ENCODE data around the gene ZNF324B.
A peak's percentile ranks its signal among the peaks of the same experiment; 100 is the strongest.
"Not testable (repeated sequence)": the region's sequence is repeated elsewhere in the genome, so short reads cannot be mapped to it uniquely, and the experiment has no call there.

Gene ZNF324B

GRCh38 chr19:58451358-58452101, at the start of gene ZNF324B:
TSS of gene ZNF324B (plus strand) at chr19:58451622. CDS start at chr19:58453702, 2,080 bp downstream.
- DNase-seq (ENCODE audit: low spot score) = peak; percentile 97

GRCh38 chr19:58401840-58402421, 49.5 kb upstream of the ZNF324B start:
- DNase-seq (ENCODE audit: low spot score) = no peak

- not testable (repeated sequence) for DNase-seq (ENCODE audit: low spot score)
Measured at GRCh38 chr19:58403920-58404478, 47.4 kb upstream of the ZNF324B start.

- DNase-seq (ENCODE audit: low spot score) = no peak
Measured at GRCh38 chr19:58406818-58407657, 44.4 kb upstream of the ZNF324B start.

- no peak for DNase-seq (ENCODE audit: low spot score)
Measured at GRCh38 chr19:58407658-58408151, 43.7 kb upstream of the ZNF324B start.

GRCh38 chr19:58408152-58409009, 43.0 kb upstream of the ZNF324B start, which contains the start of gene ZNF584:
TSS of gene ZNF584 (plus strand) at chr19:58408649. CDS start at chr19:58409148, 499 bp downstream.
- DNase-seq (ENCODE audit: low spot score) = peak; percentile 94

- DNase-seq (ENCODE audit: low spot score) = no peak
Measured at GRCh38 chr19:58409010-58409790, 42.2 kb upstream of the ZNF324B start.

- no peak for DNase-seq (ENCODE audit: low spot score)
Measured at GRCh38 chr19:58416604-58417003, 34.8 kb upstream of the ZNF324B start.

GRCh38 chr19:58417071-58417470, 34.4 kb upstream of the ZNF324B start:
- DNase-seq (ENCODE audit: low spot score) = no peak

GRCh38 chr19:58428617-58429016, 22.8 kb upstream of the ZNF324B start:
- no peak for DNase-seq (ENCODE audit: low spot score)

GRCh38 chr19:58429745-58430144, 21.7 kb upstream of the ZNF324B start:
- DNase-seq (ENCODE audit: low spot score) = no peak

GRCh38 chr19:58434217-58434616, 17.2 kb upstream of the ZNF324B start:
- DNase-seq (ENCODE audit: low spot score) = no peak

- peak; percentile 98 for DNase-seq (ENCODE audit: low spot score)
Measured at GRCh38 chr19:58439576-58440554, 11.6 kb upstream of the ZNF324B start, which contains the start of gene ZNF132. TSS of gene ZNF132 (minus strand) at chr19:58440153. CDS start at chr19:58439821, 332 bp downstream.

- DNase-seq (ENCODE audit: low spot score) = no peak
Measured at GRCh38 chr19:58440556-58440955, 10.9 kb upstream of the ZNF324B start.

GRCh38 chr19:58442986-58443385, 8.4 kb upstream of the ZNF324B start:
- not testable (repeated sequence) for DNase-seq (ENCODE audit: low spot score)

- DNase-seq (ENCODE audit: low spot score) = not testable (repeated sequence)
Measured at GRCh38 chr19:58448860-58449259, 2.6 kb upstream of the ZNF324B start.

GRCh38 chr19:58449980-58450379, 1.4 kb upstream of the ZNF324B start:
- DNase-seq (ENCODE audit: low spot score) = not testable (repeated sequence)

- DNase-seq (ENCODE audit: low spot score) = no peak
Measured at GRCh38 chr19:58450856-58451357, 515 bp upstream of the ZNF324B start.

GRCh38 chr19:58453743-58454142, 2.3 kb downstream of the ZNF324B start:
- DNase-seq (ENCODE audit: low spot score) = no peak

Measured in CD4-positive, alpha-beta T cell treated with Interleukin-15 for 4 hours (primary cell).